ENCODE measurements around the gene RHEBL1. TPM values are rescaled to one million over a fixed set of nuclear protein-coding genes. Genes with fewer than 3 reads are reported as not detected.

Gene RHEBL1
- total RNA-seq, 1 donor from 2014 or later, result 0.95 TPM

DNA sequence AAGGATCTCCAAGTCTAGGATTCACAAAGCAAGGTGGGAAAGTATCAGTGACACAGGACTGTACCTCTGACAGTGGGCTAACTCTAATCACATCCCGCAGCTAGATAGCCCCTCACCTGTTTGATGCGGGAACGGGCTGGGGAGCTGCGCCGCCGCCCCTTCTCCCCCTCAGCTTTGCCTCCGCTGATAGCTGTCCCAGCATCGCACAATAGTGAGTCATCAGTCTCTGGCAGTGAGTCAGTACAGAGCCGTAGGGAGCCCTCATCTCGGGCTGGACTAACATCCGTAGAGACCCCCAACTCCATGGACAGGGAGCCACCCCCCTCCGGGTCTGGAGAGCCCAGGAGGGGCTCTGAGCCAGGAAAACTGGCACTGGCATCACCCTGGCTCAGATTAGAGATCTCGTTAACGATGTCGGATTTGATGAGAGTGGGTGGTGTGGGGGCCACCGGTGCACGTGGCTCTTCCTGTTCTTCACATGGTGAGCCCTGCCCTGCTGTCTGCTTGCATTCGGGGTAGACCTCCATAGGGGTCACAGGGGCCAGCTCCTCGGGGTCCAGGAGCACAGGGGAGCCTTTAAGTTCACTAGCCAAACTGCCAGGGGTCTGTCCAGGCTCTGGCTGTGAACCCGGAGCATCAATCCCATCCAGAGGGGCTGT lies 20.1 kb downstream of the RHEBL1 start:
- H3K27ac Mint-ChIP-seq (ENCODE audit: unreplicated experiment), result peak overlapping the region; percentile 80
- peaks cover 58% of the 10 kb centered on the region for H3K36me3 Mint-ChIP-seq (ENCODE audit: low read depth)
- H3K4me1 Mint-ChIP-seq (ENCODE audit: low read depth), result peaks cover 15% of the 10 kb centered on the region
- H3K4me3 Mint-ChIP-seq (ENCODE audit: unreplicated experiment), result no peak overlapping the region
- TF ChIP-seq, protein P1, sequence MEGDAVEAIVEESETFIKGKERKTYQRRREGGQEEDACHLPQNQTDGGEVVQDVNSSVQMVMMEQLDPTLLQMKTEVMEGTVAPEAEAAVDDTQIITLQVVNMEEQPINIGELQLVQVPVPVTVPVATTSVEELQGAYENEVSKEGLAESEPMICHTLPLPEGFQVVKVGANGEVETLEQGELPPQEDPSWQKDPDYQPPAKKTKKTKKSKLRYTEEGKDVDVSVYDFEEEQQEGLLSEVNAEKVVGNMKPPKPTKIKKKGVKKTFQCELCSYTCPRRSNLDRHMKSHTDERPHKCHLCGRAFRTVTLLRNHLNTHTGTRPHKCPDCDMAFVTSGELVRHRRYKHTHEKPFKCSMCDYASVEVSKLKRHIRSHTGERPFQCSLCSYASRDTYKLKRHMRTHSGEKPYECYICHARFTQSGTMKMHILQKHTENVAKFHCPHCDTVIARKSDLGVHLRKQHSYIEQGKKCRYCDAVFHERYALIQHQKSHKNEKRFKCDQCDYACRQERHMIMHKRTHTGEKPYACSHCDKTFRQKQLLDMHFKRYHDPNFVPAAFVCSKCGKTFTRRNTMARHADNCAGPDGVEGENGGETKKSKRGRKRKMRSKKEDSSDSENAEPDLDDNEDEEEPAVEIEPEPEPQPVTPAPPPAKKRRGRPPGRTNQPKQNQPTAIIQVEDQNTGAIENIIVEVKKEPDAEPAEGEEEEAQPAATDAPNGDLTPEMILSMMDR (IDR thresholded peaks at IDR 0.05), result no peak
- no peaks in the 10 kb centered on the region for H3K27me3 Mint-ChIP-seq (ENCODE audit: low read depth)
- DNase-seq (ENCODE audit: low spot score), result no peak
- H3K9me3 Mint-ChIP-seq (ENCODE audit: low read depth), result no peaks in the 10 kb centered on the region

DNA sequence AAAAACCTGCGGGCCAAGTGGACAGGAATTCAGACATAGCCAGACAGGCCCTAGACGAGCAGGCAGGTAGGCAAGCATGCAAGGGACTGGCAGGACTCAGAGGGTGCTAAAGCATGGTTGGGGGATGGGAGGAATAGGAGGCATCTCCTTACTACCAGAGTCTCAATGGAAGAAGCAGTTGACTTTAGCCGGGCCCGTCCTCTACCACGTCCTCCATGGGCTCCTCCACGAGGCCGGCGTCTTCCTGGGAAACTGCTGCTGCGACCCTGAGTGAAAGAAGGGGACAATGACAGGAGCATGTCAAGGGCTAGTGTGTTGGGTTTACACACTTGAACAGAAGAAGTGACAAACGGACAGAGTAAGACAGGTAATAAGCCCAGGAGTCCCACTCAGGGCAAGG lies 20.8 kb downstream of the RHEBL1 start:
- H3K9me3 Mint-ChIP-seq (ENCODE audit: low read depth), result no peaks in the 10 kb centered on the region
- DNase-seq (ENCODE audit: low spot score), result no peak
- peaks cover 15% of the 10 kb centered on the region for H3K4me1 Mint-ChIP-seq (ENCODE audit: low read depth)
- TF ChIP-seq, protein P1 (IDR thresholded peaks at IDR 0.05), result no peak
- H3K4me3 Mint-ChIP-seq (ENCODE audit: unreplicated experiment), result no peak overlapping the region
- no peak overlapping the region for H3K27ac Mint-ChIP-seq (ENCODE audit: unreplicated experiment)
- H3K36me3 Mint-ChIP-seq (ENCODE audit: low read depth), result peaks cover 63% of the 10 kb centered on the region
- no peaks in the 10 kb centered on the region for H3K27me3 Mint-ChIP-seq (ENCODE audit: low read depth)

DNA sequence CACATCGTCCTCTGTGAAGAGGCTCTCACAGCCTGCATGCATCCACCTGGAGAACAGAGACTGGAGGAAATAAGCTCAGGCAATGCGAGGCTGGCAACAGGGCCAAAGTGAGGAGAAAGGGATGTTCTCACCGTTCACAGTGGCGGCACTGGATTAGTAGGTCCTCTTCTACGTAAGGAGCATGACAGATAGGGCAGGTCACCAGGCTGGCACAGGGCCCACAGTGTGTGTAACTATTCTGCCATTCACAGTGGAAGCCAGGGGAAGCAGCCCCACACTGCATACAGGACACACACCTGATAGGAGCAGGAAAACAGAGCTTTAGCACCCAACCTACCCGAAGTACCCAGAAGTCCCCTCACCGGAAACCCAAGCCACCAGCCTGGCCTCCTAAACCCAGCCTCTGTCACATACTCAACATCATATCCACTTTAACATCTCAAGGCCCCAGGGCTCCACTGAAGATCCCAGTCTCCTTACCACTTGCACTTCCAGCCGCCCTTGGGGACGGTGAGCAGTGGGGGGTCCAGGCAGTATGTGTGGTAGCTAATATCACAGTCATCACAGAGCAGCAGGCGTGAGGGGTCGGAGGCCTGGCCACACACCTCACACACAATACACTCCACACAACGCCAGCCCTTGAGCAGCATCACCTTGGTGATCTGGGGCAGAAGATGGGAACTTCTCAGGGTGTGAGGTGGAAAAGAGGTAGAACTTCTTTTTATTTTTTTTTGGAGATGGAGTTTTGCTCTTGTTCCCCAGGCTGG lies 23.5 kb downstream of the RHEBL1 start:
- TF ChIP-seq, protein P1 (IDR thresholded peaks at IDR 0.05), result no peak
- peak; percentile 52 for DNase-seq (ENCODE audit: low spot score)
- Mint-ChIP-seq H3K27me3 (ENCODE audit: low read depth) (no peaks in the 10 kb centered on the region), H3K27ac (ENCODE audit: unreplicated experiment) (no peak overlapping the region), H3K4me3 (ENCODE audit: unreplicated experiment) (no peak overlapping the region), H3K36me3 (ENCODE audit: low read depth) (peaks cover 62% of the 10 kb centered on the region), H3K4me1 (ENCODE audit: low read depth) (peaks cover 15% of the 10 kb centered on the region), H3K9me3 (ENCODE audit: low read depth) (no peaks in the 10 kb centered on the region)

DNA sequence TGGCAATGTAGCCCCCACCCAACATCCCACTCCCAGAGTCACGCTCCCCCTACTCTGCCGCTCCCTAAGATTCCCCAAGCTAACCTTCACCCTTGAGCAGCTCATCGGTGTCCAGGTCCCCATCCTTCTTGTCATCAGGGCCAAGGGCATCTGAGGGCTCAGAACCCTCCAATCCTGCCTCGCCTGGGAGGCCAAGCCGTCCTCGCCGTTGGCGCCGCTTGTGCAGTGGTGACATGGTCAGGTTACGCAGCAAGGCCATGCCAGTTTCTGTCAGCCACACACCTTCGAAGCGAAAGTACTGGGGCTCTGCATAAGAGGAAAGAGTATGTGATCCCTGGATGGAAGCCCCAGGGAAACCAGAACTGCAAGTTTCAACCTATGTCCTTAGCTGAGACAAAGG lies 25.1 kb downstream of the RHEBL1 start:
- peaks cover 58% of the 10 kb centered on the region for H3K36me3 Mint-ChIP-seq (ENCODE audit: low read depth)
- H3K4me1 Mint-ChIP-seq (ENCODE audit: low read depth), result peaks cover 3% of the 10 kb centered on the region
- H3K27ac Mint-ChIP-seq (ENCODE audit: unreplicated experiment), result no peak overlapping the region
- no peaks in the 10 kb centered on the region for H3K27me3 Mint-ChIP-seq (ENCODE audit: low read depth)
- TF ChIP-seq, protein P1 (IDR thresholded peaks at IDR 0.05), result no peak
- no peak overlapping the region for H3K4me3 Mint-ChIP-seq (ENCODE audit: unreplicated experiment)
- DNase-seq (ENCODE audit: low spot score), result no peak
- no peaks in the 10 kb centered on the region for H3K9me3 Mint-ChIP-seq (ENCODE audit: low read depth)

DNA sequence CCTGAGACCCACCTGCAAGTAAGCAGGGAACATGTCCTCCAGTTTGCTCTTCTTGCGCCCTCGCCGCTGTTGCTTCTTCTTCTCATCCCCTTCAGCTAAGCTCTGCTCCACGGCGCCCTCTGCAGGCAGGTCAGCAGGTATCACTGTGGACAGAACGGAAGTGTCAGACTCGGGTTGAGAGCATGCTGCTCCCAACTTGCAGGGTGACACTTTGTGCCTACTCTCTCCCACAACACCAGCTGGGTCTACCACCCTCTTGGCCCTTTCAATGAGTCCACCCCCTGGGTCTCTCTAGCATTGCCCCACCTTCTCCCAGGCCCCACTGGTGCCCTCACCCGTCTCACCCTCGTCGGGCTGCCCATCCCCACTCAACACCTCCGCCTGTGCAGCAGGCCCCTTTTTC lies 25.9 kb downstream of the RHEBL1 start:
- no peak overlapping the region for H3K27ac Mint-ChIP-seq (ENCODE audit: unreplicated experiment)
- H3K4me1 Mint-ChIP-seq (ENCODE audit: low read depth), result no peaks in the 10 kb centered on the region
- peak; percentile 92 for DNase-seq (ENCODE audit: low spot score)
- TF ChIP-seq, protein P1 (IDR thresholded peaks at IDR 0.05), result peak; percentile 78
- H3K36me3 Mint-ChIP-seq (ENCODE audit: low read depth), result peaks cover 57% of the 10 kb centered on the region
- H3K4me3 Mint-ChIP-seq (ENCODE audit: unreplicated experiment), result no peak overlapping the region
- H3K9me3 Mint-ChIP-seq (ENCODE audit: low read depth), result no peaks in the 10 kb centered on the region
- H3K27me3 Mint-ChIP-seq (ENCODE audit: low read depth), result no peaks in the 10 kb centered on the region

Data from chondrocyte (in vitro differentiated cells).